H1 (cell line): ENCODE results near the gene MMEL1. TPM values are rescaled to one million over a fixed set of nuclear protein-coding genes. Genes with fewer than 3 reads are reported as not detected.

Experiments
- polyA plus RNA-seq, 7 experiments: library from polyadenylated mRNA; depleted of rRNA in 3 of 7; stranded (reverse) in 5 of 7; unstranded in 2 of 7; fragments of >200 nt in 5 of 7; fragments of 200-250 nt in 2 of 7; gene quantifications; 1 replicate in 5 of 7; 2 replicates in 1 of 7; 4 replicates in 1 of 7; pipeline versions ENCODE4 v1.2.1 to v1.2.3, GENCODE V29; 2011 to 2013; ENCODE audit warnings: missing spikeins in 2 of 7, mixed read lengths in 2 of 7
- total RNA-seq: library from RNA; stranded (reverse); fragmentation: NEBNext Ultra II Directional; extraction: Animal tissue kit (Norgen Biotek cat#: 25700); gene quantifications from 2 replicates; pipeline ENCODE4 v1.2.1, GENCODE V29; 2021

The MMEL1 gene
- total and polyA plus RNA-seq, 2 of the 8 experiments (the other 6 are each of a cell fraction or from before 2014, with no cell fraction given): 0.91 to 1.7 TPM

Other genes with a start within 250 kb of the MMEL1 start
- 9.1 and 10.5 TPM in 2 replicates for gene MORN1, start 241.5 kb downstream of the MMEL1 start, total RNA-seq
- gene MORN1, start 241.5 kb downstream of the MMEL1 start, polyA plus RNA-seq (2011; rRNA removed): 5.0 and 7.6 TPM in 2 replicates
- 92.0 and 102 TPM in 2 replicates for gene RER1, start 241.2 kb downstream of the MMEL1 start, total RNA-seq
- gene RER1, start 241.2 kb downstream of the MMEL1 start, polyA plus RNA-seq (2011; rRNA removed): 120 and 134 TPM in 2 replicates
- 24.3 and 24.7 TPM in 2 replicates for gene PEX10, start 220.5 kb downstream of the MMEL1 start, total RNA-seq
- gene PEX10, start 220.5 kb downstream of the MMEL1 start, polyA plus RNA-seq (2011; rRNA removed): 26.9 and 37.3 TPM in 2 replicates
- 0.19 TPM in 2 replicates for gene PLCH2, start 156.7 kb downstream of the MMEL1 start, total RNA-seq
- gene PLCH2, start 156.7 kb downstream of the MMEL1 start, polyA plus RNA-seq (2011; rRNA removed): 0.14 TPM in 2 replicates
- 29.7 and 35.4 TPM in 2 replicates for gene PANK4, start 106.4 kb downstream of the MMEL1 start, total RNA-seq
- 20.1 and 24.4 TPM in 2 replicates for gene PANK4, start 106.4 kb downstream of the MMEL1 start, polyA plus RNA-seq (2011; rRNA removed)
- 0.22 and 0.25 TPM in 2 replicates for gene HES5, start 102.8 kb downstream of the MMEL1 start, total RNA-seq
- gene HES5, start 102.8 kb downstream of the MMEL1 start, polyA plus RNA-seq (2011; rRNA removed): 0.08 TPM in 1 of 2 replicates, not detected in the other
- gene TNFRSF14, start 76.6 kb downstream of the MMEL1 start, total RNA-seq: 0.50 and 0.65 TPM in 2 replicates
- gene TNFRSF14, start 76.6 kb downstream of the MMEL1 start, polyA plus RNA-seq (2011; rRNA removed): 0.13 and 0.36 TPM in 2 replicates
- 44.4 and 46.0 TPM in 2 replicates for gene PRXL2B, start 46.2 kb downstream of the MMEL1 start, total RNA-seq
- gene PRXL2B, start 46.2 kb downstream of the MMEL1 start, polyA plus RNA-seq (2011; rRNA removed): 35.3 and 54.6 TPM in 2 replicates
- 0.36 and 0.50 TPM in 2 replicates for gene TTC34, start 168.7 kb upstream of the MMEL1 start, total RNA-seq
- 0.23 and 0.44 TPM in 2 replicates for gene TTC34, start 168.7 kb upstream of the MMEL1 start, polyA plus RNA-seq (2011; rRNA removed)